Pons (tissue), 1 donor: Measurements from ENCODE around the gene POLR2L.

Experiments used
- DNase-seq: peaks from one replicate; pipeline ENCODE4 v3.0.0-alpha.2; 2016; ENCODE audit warnings: low spot score

The POLR2L gene

GRCh38 chr11:810040-810567 lies 32.2 kb downstream of the POLR2L start:
- DNase-seq = no peak

- DNase-seq = peak; percentile 96
These were observed 32.9 kb downstream of the POLR2L start, which contains the start of gene RPLP2 for GRCh38 chr11:809287-810039. TSS of gene RPLP2 (plus strand) at chr11:809967. CDS start at chr11:810235, 268 bp downstream.

- DNase-seq = peak; percentile 76
These were observed 33.7 kb downstream of the POLR2L start for GRCh38 chr11:808427-809286.

- no peak for DNase-seq
These were observed 37.7 kb downstream of the POLR2L start for GRCh38 chr11:804599-804964.

GRCh38 chr11:803770-804598 lies 38.3 kb downstream of the POLR2L start:
- DNase-seq = no peak

GRCh38 chr11:803467-803742 lies 38.9 kb downstream of the POLR2L start:
- no peak for DNase-seq

- DNase-seq = no peak
These were observed 39.4 kb downstream of the POLR2L start for GRCh38 chr11:802693-803466.

- no peak for DNase-seq
These were observed 40.2 kb downstream of the POLR2L start for GRCh38 chr11:802018-802617.

GRCh38 chr11:801097-801780 lies 41.1 kb downstream of the POLR2L start:
- no peak for DNase-seq

- DNase-seq = no peak
These were observed 41.9 kb downstream of the POLR2L start for GRCh38 chr11:800473-800872.

GRCh38 chr11:799641-800316 lies 42.5 kb downstream of the POLR2L start:
- DNase-seq = no peak

GRCh38 chr11:798093-798713 lies 44.1 kb downstream of the POLR2L start, which contains the start of gene SLC25A22:
TSS of gene SLC25A22 (minus strand) at chr11:798281. CDS start at chr11:795006, 3,275 bp downstream.
- DNase-seq = no peak

- DNase-seq = peak; percentile 57
These were observed 44.8 kb downstream of the POLR2L start for GRCh38 chr11:797296-798092.

- no peak for DNase-seq
These were observed 45.6 kb downstream of the POLR2L start for GRCh38 chr11:796565-797295.

GRCh38 chr11:795634-796564 lies 46.4 kb downstream of the POLR2L start:
- DNase-seq = no peak

- DNase-seq = no peak
These were observed 47.3 kb downstream of the POLR2L start for GRCh38 chr11:794766-795633.
